ENCODE data around the gene FGB.
"Not testable (repeated sequence)": the region's sequence is repeated elsewhere in the genome, so short reads cannot be mapped to it uniquely, and the experiment has no call there.

Gene FGB

GRCh38 chr4:154595807-154596206 is 33.0 kb downstream of the FGB start:
- DNase-seq (ENCODE audit: low read depth in 2 of 2): no peak

- not testable (repeated sequence) for DNase-seq (ENCODE audit: low read depth in 2 of 2)
These were observed 34.5 kb downstream of the FGB start for GRCh38 chr4:154597281-154597680.

- no peak for DNase-seq (ENCODE audit: low read depth in 2 of 2)
These were observed 35.3 kb downstream of the FGB start for GRCh38 chr4:154597798-154598774.

GRCh38 chr4:154602404-154603020 is 39.7 kb downstream of the FGB start:
- no peak for DNase-seq (ENCODE audit: low read depth in 2 of 2)

DNA sequence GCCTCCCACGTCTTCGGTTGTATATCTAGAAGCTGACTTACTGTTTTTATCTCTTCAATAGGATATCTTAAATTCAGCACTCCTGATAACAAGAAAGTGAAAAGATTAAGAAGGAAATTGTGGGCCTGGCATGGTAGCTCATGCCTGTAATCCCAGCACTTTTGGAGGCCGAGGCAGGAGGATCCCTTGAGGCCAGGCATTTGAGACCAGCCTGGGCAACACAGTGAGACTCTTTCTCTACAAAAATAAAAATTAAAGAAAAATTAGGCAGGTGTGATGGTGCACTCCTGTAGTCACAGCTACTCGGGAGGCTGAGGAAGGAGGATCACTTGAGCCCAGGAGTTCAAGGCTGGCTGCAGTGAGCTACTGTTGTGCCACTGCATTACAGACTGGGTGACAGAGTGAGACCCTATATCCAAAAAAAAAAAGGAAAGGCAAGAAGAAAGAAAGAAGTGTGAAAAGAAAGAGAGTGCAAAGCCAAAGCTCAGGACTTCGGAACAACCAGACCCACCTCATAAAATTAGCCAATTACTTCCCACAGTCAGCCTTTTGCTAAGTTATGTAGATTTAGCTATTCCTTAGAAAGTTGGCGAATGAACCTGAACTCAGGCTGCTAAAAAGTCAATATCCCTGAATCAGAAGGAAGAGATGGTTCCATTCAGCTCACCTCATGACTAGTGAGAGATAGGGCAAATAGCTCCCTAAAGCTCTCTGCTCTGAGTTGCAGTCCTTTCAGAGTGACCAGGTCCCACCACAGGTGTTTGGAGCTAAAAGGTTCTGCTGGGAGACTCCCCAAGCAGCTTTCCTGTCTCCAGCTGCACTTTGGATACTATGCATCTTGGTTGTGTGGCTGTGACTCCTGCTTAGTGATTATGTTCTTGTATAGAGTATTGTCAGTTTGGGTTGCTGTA is 40.5 kb downstream of the FGB start:
- no peak for DNase-seq (ENCODE audit: low read depth in 2 of 2)

- DNase-seq (ENCODE audit: low read depth in 2 of 2): no peak
These were observed 41.9 kb downstream of the FGB start for GRCh38 chr4:154604696-154605200.

DNA sequence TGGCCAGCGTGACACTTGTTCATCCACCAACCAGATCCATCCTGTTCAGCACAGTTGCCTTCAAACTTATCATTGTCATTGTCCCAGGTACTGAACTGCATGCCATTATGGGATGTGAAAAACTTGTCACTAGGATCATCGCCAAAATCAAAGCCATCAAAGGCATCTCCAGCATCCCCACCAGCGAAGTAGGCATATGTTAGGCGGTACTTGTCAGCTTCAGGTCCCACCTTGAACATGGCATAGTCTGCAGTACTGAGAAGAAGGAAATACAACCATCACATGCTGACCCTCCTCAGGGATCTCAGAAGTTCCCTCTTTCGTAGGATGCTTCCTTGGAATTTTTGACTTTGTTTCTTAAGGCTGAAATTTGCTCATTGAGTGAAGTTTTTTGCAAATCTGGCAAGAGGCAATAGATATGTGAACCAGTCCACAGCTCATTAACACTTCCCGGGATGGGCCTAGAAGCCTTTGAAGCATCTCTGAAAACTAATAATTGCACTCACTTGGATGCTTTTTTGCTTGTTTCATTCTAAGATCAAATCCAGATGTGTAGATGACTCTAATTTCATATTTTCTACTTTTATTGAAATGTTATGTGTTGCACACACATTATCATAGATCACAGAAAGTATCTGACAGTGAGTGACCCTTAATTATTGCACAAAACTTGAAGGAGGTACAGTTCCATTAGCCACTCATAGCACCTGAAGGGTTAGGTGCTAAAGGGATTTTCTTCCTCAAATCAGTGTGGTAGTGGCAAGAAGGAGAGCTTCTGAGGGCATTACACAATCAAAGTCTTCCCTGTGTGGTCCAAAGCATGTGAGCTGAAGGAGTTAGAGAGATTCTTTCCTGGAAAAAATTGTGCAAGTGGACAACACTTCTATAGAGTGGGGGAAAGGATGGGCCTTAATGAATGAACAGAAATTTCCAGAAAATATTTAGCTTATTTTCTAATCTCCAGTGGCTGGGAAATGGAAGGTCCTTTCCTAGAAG is 44.2 kb downstream of the FGB start:
- no peak for DNase-seq (ENCODE audit: low read depth in 2 of 2)

DNA sequence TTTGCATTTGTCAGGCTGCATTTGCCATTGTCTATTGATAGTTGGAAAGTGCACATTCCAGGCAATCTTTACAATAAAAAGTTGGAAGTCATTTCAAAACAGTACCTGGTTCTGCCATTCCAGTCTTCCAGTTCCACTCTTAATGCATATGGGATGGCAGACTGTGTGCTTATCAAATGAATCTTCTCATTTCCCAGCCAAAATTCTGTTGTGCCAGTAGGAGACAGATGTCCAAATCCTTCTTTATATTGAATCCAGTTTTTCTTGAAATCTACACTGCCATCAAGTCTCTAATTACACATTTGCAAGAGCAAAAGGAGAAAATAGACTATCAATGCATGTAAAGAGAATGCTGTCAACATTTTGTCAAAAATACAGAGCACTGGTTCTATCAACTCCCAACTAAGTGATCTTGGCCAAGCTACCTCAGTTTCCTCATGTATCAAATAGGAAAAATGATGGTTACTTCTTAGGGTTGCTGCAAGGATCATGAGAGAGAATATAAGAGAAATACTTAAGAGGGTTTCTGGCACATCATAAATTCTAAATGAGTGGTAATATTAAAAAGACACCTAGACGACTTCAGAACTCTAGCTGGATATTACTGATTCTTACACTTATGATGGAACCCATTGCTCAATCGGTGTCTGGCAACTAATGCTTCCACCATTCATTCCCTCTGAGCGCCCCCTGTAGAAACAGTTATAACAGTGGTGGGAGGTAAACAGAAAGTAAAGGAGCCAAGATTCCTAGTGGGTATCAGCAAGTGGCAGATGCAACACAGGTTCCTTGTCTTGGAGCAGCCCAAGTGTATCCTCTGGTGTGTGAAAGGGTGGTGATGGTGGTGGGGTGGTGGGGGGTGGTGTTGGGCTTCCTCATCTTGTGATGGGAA is 45.8 kb downstream of the FGB start:
- DNase-seq (ENCODE audit: low read depth in 2 of 2): no peak

GRCh38 chr4:154609532-154609931 is 46.7 kb downstream of the FGB start:
- DNase-seq (ENCODE audit: low read depth in 2 of 2): no peak

DNA sequence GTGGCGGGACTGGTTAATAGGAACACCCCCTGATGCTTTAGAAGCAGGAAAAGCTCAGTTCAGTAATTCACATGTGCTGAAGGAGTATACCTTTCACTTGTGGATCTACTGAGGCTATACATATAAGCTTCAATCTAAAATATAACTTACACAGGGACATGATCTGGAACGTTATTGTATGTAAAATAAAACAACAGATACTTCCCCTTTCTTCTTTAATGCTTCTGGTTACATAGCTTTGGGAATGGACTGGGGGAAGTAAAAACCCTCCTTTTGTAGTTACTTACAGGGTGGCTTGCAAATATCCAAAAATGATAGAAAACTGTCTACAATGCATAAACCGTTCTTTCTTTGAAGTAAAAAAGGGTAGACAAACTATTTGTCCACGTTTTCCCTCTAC is 47.8 kb downstream of the FGB start:
- no peak for DNase-seq (ENCODE audit: low read depth in 2 of 2)

DNA sequence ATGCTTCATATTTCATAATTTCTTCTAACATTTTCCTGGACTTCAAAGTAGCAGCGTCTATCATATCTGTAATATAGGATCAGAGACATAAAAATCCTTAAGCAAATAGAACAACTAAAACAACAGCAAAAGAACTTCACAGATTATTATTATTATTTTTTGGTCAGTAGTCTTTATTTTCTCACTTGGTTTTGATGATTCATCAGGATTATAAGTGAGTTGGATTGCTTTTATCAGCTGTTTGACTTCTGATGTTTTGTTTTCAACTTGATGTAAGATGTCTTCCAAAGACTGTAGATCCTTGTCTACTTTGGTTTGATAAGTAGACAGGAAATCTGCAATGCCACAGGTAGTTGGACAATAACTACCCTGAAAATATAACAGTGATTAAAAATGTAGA is 49.0 kb downstream of the FGB start:
- no peak for DNase-seq (ENCODE audit: low read depth in 2 of 2)

DNA sequence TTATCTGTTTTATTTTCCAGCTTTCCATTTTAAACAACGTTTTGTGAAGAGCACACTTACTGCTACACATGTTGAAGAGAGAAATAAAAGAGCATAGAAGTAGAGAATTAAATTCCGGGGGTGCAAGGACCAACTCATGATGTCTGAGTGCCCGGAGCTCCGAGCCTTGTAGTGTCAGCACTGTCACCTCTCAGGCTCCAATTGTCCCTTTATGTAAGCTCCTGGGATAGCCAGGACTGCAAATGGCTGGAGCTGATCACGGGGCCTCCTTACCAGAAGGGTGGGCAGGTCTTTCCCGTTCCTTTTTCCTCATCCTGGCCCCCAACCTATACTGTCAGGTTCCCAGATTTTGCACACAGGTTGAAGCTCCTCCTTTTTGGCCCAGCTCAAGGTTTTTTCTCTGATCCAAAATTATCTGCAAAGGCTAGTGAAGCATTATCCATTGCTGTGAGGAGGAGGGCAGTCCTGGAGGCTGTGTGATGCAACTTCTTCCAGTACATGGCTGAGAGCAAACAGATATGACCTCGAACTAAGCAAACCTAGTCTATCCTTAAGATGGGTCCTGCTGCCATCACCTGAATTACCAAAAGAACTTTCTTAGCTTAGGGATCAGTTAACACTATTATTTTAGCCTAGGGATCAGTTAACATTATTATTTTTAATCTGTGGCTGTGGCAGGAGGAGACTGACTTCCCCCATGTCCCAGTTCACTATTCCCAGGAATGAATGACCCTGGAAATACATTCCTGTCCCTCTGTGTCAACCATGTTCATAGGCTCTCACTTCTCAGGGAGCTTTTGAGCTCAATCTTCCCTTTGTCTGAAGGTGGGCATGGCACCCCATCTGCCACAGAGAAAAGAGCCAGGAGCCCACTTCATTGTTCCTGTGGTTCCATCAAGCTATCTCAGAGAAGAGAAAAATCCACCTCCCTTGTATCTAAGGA is 49.9 kb downstream of the FGB start, which contains the start of gene FGG:
FGG (minus strand) TSS at position 185 of the 943 bp plus-strand sequence; CDS start at position 138, 47 bp downstream.
- no peak for DNase-seq (ENCODE audit: low read depth in 2 of 2)

DNA sequence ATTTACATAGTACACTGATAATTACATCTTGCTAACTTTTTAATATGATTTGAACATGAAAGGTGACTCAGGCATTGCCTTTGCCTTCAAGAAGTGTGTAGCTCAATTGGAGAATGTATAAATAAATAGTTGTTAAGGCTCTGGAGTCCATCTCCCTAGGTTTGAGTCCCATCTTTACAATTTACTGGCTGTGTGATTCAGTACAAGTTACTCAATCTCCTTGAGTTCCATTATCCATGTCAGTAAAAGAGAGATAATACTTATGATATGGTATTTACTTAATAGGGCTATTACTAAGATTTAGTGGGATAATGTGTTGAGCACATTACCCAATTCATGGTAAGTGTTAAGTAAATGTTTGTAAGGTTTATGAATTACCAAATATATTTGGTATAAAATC is 51.5 kb downstream of the FGB start:
- DNase-seq (ENCODE audit: low read depth in 2 of 2): no peak

DNA sequence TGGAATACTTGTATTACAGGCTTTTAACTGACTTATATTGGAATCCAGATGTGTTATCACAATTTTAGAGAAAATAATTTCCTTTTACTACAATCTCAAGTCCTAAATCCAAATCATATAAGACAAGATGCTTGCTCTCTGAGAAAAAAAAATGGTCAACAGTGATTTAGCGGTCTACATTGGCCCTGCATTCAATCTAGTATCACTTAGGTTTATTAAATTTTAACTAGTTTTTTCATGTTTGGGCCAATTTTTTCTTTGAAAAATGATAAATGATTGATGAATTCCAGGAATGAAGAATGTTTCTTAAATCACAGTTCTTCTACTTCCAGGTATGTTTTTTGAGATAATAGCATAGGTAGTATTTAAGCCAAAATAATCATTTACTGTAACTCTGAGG is 52.4 kb downstream of the FGB start:
- no peak for DNase-seq (ENCODE audit: low read depth in 2 of 2)

GRCh38 chr4:154616287-154616686 is 53.5 kb downstream of the FGB start:
- no peak for DNase-seq (ENCODE audit: low read depth in 2 of 2)

GRCh38 chr4:154616731-154617130 is 53.9 kb downstream of the FGB start:
- no peak for DNase-seq (ENCODE audit: low read depth in 2 of 2)

- DNase-seq (ENCODE audit: low read depth in 2 of 2): no peak
These were observed 55.1 kb downstream of the FGB start for GRCh38 chr4:154617820-154618317.

DNA sequence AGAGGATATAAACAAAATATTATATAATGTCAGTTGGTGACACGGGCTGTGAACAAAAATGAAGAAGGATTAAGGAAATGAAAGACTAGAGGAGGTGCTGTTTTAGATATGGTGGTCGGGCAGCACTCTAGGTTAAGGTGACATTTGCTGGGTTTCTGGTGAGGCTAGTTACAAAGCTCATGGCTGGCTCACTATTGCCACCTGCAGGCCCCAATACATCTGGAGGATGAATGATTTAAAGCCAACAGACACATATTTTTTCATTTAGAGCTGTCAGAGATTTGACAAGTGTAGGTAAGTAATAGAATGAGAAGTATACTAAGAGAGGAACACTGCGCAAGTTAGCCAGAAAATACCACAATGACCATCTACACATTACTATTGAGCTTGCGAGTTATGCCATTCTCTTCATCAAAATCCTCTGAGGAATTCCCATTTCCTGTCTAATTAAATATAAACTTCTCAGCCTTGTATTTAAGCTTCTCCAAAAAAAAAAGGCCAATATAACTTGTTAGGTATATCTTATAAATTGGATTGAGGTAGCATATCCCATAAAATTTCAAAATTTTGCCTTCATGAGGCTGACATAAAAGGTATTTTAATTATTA is 56.0 kb downstream of the FGB start:
- DNase-seq (ENCODE audit: low read depth in 2 of 2): no peak
